ENCODE measurements around the gene ANKRD31.
"Not testable (repeated sequence)": the region's sequence is repeated elsewhere in the genome, so short reads cannot be mapped to it uniquely, and the experiment has no call there.

Gene ANKRD31

GRCh38 chr5:75242067-75242466 is 5.4 kb upstream of the ANKRD31 start:
- no peak for DNase-seq
- in situ Hi-C loops (cut with HindIII; ENCODE audit: low pct_ligation_motif_present, low pct_unique_long_range_greater_than_20kb, low sequenced_read_pairs): no loop called here

GRCh38 chr5:75239681-75240080 is 3.0 kb upstream of the ANKRD31 start:
- in situ Hi-C loops (cut with HindIII; ENCODE audit: low pct_ligation_motif_present, low pct_unique_long_range_greater_than_20kb, low sequenced_read_pairs): no loop called here
- peak; percentile 40 for DNase-seq

- DNase-seq: peak; percentile 4
- in situ Hi-C loops (cut with HindIII; ENCODE audit: low pct_ligation_motif_present, low pct_unique_long_range_greater_than_20kb, low sequenced_read_pairs): no loop called here
Measured at GRCh38 chr5:75235711-75236110, 967 bp downstream of the ANKRD31 start.

GRCh38 chr5:75234251-75234650 is 2.4 kb downstream of the ANKRD31 start:
- in situ Hi-C loops (cut with HindIII; ENCODE audit: low pct_ligation_motif_present, low pct_unique_long_range_greater_than_20kb, low sequenced_read_pairs): no loop called here
- DNase-seq: no peak

GRCh38 chr5:75226916-75227315 is 9.8 kb downstream of the ANKRD31 start:
- in situ Hi-C loops (cut with HindIII; ENCODE audit: low pct_ligation_motif_present, low pct_unique_long_range_greater_than_20kb, low sequenced_read_pairs): no loop called here
- no peak for DNase-seq

DNA sequence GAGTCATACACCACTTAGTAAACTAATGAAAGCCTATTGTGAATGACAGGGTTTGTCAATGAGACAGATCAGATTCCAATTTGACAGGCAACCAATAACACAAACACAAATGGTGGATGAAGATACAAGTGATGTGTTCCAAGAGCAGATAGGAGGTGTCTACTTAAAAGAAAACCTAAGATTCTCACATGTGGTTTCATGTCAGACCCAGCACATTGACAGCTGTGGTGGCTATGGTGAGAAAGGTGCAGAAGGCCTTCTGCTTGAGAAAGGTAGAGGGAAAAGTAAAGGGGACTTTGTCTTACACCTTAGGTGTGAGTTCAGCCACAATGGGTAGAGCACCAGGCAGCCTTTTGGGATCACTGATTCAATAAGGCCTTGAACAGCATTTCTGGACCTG is 11.2 kb downstream of the ANKRD31 start:
- in situ Hi-C loops (cut with HindIII; ENCODE audit: low pct_ligation_motif_present, low pct_unique_long_range_greater_than_20kb, low sequenced_read_pairs): no loop called here
- no peak for DNase-seq

- DNase-seq; in situ Hi-C loops (cut with HindIII; ENCODE audit: low pct_ligation_motif_present, low pct_unique_long_range_greater_than_20kb, low sequenced_read_pairs): not testable (repeated sequence)
Measured at GRCh38 chr5:75220787-75221186, 15.9 kb downstream of the ANKRD31 start.

DNA sequence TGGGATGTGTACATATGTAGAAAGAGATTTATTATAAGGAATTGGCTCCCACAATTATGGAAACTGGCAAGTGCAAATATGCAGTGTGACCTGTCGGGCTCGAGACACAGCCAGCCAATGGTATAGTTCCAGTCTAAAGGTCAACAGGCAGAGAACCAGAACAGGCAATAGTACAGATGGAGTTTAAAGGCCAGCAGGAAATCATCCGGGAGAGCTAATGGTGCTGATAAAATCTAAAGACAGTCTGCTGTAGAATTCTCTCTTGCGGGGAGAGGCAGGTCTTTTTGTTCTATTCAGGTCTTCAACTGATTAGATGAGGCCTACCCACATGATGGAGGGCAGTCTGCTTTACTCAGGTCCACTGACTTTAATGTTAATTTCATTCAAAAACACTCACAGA is 21.8 kb downstream of the ANKRD31 start:
- no peak for DNase-seq
- in situ Hi-C loops (cut with HindIII; ENCODE audit: low pct_ligation_motif_present, low pct_unique_long_range_greater_than_20kb, low sequenced_read_pairs): no loop called here

DNA sequence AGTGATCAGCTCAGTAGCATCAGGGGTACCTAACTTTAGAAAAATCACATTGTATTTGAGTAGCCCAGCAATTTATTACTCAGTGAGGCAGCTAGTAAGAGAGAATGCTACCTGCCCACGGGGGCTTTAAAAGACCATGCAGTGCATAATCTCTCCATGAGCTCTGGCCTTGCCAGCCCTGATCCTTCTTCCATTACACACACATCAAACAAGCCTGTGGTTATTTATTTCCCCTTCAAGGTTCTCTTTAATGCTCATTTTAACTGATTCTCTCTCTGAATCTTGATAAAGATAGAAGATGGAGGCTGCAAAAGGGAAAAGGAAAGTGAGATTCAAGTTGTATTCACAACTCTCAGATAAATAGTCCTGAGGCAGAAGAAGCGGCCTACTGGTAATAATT is 22.3 kb downstream of the ANKRD31 start:
- DNase-seq: no peak
- in situ Hi-C loops (cut with HindIII; ENCODE audit: low pct_ligation_motif_present, low pct_unique_long_range_greater_than_20kb, low sequenced_read_pairs): no loop called here

DNA sequence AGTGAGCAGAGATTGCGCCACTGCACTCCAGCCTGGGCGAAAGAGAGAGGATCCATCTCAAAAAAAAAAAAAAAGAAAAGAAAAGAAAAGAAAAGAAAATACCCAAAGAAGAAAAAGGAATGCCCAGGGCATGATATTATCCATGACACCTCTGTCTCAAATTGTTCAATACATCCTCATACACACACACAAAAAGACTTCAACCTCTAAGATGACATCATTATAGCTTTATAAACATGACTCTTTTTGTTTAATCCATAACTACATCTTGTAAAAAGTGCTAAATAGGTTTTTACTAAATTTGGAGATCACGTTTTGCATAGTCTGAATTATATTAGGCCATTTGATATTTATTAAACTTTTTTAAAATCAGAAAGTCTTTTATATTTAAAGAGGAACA is 33.1 kb downstream of the ANKRD31 start:
- DNase-seq: no peak
- in situ Hi-C loops (cut with HindIII; ENCODE audit: low pct_ligation_motif_present, low pct_unique_long_range_greater_than_20kb, low sequenced_read_pairs): no loop called here

DNA sequence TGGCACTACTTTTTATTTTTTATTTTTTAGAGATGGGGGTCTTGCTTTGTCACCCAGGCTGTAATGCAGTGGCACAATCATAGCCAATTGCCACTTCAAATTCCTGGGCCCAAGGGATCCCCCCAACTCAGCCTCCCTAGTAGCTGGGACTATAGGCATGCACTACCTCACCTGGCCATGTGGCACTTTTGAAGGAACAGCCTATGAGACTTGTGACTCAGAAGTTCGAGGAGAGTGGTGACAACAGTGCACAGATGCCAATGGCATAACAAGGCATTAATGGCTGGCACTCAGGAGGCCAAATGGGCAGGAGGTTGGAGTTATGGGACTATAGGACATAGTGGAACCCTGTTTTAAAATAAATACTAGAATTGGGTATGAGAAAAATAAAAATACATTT is 33.7 kb downstream of the ANKRD31 start:
- no peak for DNase-seq
- in situ Hi-C loops (cut with HindIII; ENCODE audit: low pct_ligation_motif_present, low pct_unique_long_range_greater_than_20kb, low sequenced_read_pairs): no loop called here

DNA sequence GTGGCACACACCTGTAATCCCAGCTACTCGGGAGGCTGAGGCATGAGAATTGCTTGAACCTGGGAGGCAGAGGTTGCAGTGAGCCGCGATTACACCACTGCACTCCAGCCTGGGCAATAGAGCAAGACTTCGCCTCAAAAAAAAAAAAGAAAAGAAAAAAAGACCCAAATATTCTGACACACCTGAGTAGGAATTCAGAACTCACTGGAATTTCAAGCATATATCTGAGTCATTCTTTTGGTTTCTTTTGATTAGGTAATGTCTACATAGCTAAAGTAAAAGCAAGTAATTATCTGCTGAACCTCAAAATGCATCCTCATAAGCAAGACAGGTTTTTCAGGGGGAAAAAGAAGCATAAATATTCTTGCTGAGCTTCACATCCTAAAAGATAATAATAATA is 35.9 kb downstream of the ANKRD31 start:
- DNase-seq: no peak
- in situ Hi-C loops (cut with HindIII; ENCODE audit: low pct_ligation_motif_present, low pct_unique_long_range_greater_than_20kb, low sequenced_read_pairs): no loop called here

DNA sequence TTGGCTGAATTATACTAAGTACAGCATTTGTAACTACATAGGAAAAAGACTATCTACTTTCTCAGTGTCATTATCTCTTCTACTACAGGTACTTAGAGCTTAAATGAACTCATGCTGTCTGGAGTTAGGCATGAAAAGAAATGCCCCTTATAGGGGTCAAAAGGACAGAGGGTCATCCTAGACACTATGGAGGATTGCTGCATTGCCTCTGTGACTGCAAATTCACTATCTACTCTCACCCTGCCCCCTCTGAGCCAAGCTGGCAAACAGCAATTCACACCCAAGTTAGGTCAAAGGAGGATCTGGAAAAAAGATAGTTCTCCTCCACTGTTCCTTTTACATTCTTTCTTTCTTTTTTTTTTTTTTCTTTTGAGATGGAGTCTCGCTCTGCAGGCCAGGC is 36.7 kb downstream of the ANKRD31 start:
- DNase-seq: no peak
- in situ Hi-C loops (cut with HindIII; ENCODE audit: low pct_ligation_motif_present, low pct_unique_long_range_greater_than_20kb, low sequenced_read_pairs): no loop called here

- in situ Hi-C loops (cut with HindIII; ENCODE audit: low pct_ligation_motif_present, low pct_unique_long_range_greater_than_20kb, low sequenced_read_pairs): no loop called here
- DNase-seq: no peak
Measured at GRCh38 chr5:75199071-75199470, 37.6 kb downstream of the ANKRD31 start.

- in situ Hi-C loops (cut with HindIII; ENCODE audit: low pct_ligation_motif_present, low pct_unique_long_range_greater_than_20kb, low sequenced_read_pairs): no loop called here
- no peak for DNase-seq
Measured at GRCh38 chr5:75197745-75198144, 38.9 kb downstream of the ANKRD31 start.

DNA sequence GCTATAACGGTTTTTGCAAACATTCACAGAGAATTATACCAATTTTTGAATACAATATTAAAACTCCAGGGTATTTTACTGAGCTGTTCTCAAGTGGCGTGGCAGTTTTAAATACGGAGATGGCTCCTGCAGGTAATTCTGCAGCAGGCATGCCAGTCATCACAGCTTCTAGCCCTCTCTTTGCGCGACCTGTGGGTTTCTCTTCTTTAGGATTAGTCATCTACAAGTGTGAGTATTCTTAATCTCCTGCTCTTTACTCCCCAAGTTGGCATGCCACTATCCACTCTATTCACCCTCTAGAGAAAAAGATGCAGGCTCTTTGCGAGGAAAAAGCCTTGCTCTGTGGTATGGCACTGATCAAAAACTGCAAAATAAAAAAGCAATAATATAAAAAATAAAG is 43.9 kb downstream of the ANKRD31 start:
- in situ Hi-C loops (cut with HindIII; ENCODE audit: low pct_ligation_motif_present, low pct_unique_long_range_greater_than_20kb, low sequenced_read_pairs): no loop called here
- DNase-seq: no peak

DNA sequence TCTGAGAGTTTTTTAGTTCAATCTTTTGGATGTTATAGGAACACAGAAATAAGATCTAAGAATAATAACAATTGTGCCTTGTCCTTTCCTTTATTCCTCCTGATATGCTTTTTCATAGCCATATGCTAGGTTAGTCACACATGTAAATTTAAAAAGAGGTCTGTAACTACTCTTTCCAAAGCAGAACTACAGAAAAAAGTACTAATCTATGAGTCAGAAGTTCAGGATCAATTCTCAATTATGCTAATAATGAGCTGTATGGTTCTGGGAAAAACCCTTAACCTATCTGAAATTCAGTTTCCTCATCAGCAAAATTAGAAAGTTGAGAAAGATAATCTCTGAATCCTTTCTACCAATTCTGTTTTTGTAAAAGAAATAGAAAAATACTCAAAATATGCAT is 44.4 kb downstream of the ANKRD31 start:
- in situ Hi-C loops (cut with HindIII; ENCODE audit: low pct_ligation_motif_present, low pct_unique_long_range_greater_than_20kb, low sequenced_read_pairs): no loop called here
- no peak for DNase-seq

- in situ Hi-C loops (cut with HindIII; ENCODE audit: low pct_ligation_motif_present, low pct_unique_long_range_greater_than_20kb, low sequenced_read_pairs): no loop called here
- DNase-seq: no peak
Measured at GRCh38 chr5:75190227-75190626, 46.5 kb downstream of the ANKRD31 start.

GRCh38 chr5:75189353-75189752 is 47.3 kb downstream of the ANKRD31 start:
- in situ Hi-C loops (cut with HindIII; ENCODE audit: low pct_ligation_motif_present, low pct_unique_long_range_greater_than_20kb, low sequenced_read_pairs): no loop called here
- no peak for DNase-seq

- in situ Hi-C loops (cut with HindIII; ENCODE audit: low pct_ligation_motif_present, low pct_unique_long_range_greater_than_20kb, low sequenced_read_pairs): no loop called here
- DNase-seq: no peak
Measured at GRCh38 chr5:75185763-75186162, 50.9 kb downstream of the ANKRD31 start.

DNA sequence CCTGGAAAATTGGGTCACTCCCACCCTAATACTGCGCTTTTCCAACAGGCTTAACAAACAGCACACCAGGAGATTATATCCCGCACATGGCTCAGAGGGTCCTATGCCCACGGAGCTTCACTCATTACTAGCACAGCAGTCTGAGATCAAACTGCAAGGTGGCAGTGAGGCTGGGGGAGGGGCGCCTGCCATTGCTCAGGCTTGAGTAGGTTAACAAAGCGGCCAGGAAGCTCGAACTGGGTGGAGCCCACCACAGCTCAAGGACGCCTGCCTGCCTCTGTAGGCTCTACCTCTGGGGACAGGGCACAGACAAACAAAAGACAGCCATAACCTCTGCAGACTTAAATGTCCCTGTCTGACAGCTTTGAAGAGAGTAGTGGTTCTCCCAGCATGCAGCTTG is 60.7 kb downstream of the ANKRD31 start:
- in situ Hi-C loops (cut with HindIII; ENCODE audit: low pct_ligation_motif_present, low pct_unique_long_range_greater_than_20kb, low sequenced_read_pairs); DNase-seq: not testable (repeated sequence)
